ENCODE measurements around the gene POLR1G. TPM values are rescaled to one million over a fixed set of nuclear protein-coding genes. Genes with fewer than 3 reads are reported as not detected.

The POLR1G gene
- polyA plus RNA-seq, 1 of the 3 experiments (the other 2 are of a cell fraction), result 11.9 TPM

GRCh38 chr19:45401815-45402214 is 4.6 kb upstream of the POLR1G start (continued):
- TF ChIP-seq YY1 (IDR thresholded peaks at IDR 0.05; ENCODE audit: low read depth) (no peak), FOSL2 (IDR thresholded peaks at IDR 0.05; ENCODE audit: borderline replicate concordance, low read depth) (no peak), REST (IDR thresholded peaks at IDR 0.05; ENCODE audit: low read depth, low read length) (no peak), USF1 (IDR thresholded peaks at IDR 0.05; ENCODE audit: borderline replicate concordance, low read depth) (no peak)

- Histone ChIP-seq H3K4me1 (ENCODE audit: control insufficient read depth in 1 of 2, insufficient read depth in 2 of 2, low read depth in 1 of 2, low read length in 1 of 2) (peaks cover 14 to 26% of the 10 kb centered on the region in 2 experiments; a peak in 3 of 4 replicates), H4K20me1 (ENCODE audit: insufficient read depth) (no peaks in the 10 kb centered on the region), H3K9me2 (no peaks in the 10 kb centered on the region), H3K9me3 (no peaks in the 10 kb centered on the region), H3K27me3 (ENCODE audit: insufficient read depth) (no peaks in the 10 kb centered on the region), H3K4me3 (ENCODE audit: low read depth in 2 of 2, low read length in 1 of 2) (no peak overlapping the region), H3K27ac (ENCODE audit: low read depth in 2 of 2, low read length in 1 of 2) (no peak overlapping the region), H3K4me2 (peak overlapping the region; percentile 88), H2AFZ (ENCODE audit: low read depth) (no peak overlapping the region), H3K36me3 (replicated peaks in 1 of 2; ENCODE audit: control insufficient read depth in 1 of 2, insufficient read depth in 2 of 2, low read length in 1 of 2) (peaks cover 0 to 7% of the 10 kb centered on the region in 2 experiments), H3F3A (replicated peaks; ENCODE audit: insufficient read depth) (peaks cover 6% of the 10 kb centered on the region), H3K9ac (no peak overlapping the region), H3K79me2 (ENCODE audit: insufficient read depth) (peaks cover 79% of the 10 kb centered on the region)
- DNase-seq, result peak; percentile 62
- ChIA-PET POLR2A (no interaction called here), CTCF (interaction anchor here (1.3 to 3.9 kb wide), 5 partner anchors 11 to 83 kb away, joined by 3 to 18 read pairs (median 3); no protein-coding TSS in a partner anchor)
- TF ChIP-seq TAF1 (IDR thresholded peaks at IDR 0.05; ENCODE audit: borderline replicate concordance, low read depth, low read length), result no peak
- TF ChIP-seq RCOR1 (IDR thresholded peaks at IDR 0.05; ENCODE audit: low read length), result no peak
- peak; percentile 34; the same call in 1 of the 2 replicates for TF ChIP-seq CTCF (IDR thresholded peaks at IDR 0.05)
- TF ChIP-seq USF1 (IDR thresholded peaks at IDR 0.05; ENCODE audit: borderline replicate concordance, low read depth), result no peak
- WGBS (ENCODE audit: low lambda C conversion rate), result 72% methylated on average over 16 of the region's 40 CpGs
Observed at GRCh38 chr19:45402298-45403061, 4.0 kb upstream of the POLR1G start.
